Articular chondrocyte of knee joint (primary cell): ENCODE results near the gene MRPS18B. TPM values are rescaled to one million over a fixed set of nuclear protein-coding genes. Genes with fewer than 3 reads are reported as not detected.

ENCODE experiments used
- small RNA-seq: library from RNA; depleted of rRNA; stranded (forward); fragments of <200 nt; gene quantifications from one replicate; pipeline ENCODE3, GENCODE V24; 2012
- total RNA-seq: library from RNA; depleted of rRNA; stranded (reverse); fragments of >200 nt; gene quantifications from 2 replicates; pipeline ENCODE4 v1.2.3, GENCODE V29; 2012

MRPS18B gene
- 84.2 and 95.2 TPM in 2 replicates for total RNA-seq

GRCh38 chr6:30617565-30618269, at the start of gene MRPS18B:
Gene MRPS18B (plus strand): TSS chr6:30617840. CDS start chr6:30617866, 26 bp downstream.

GRCh38 chr6:30571075-30571761, 46.4 kb upstream of the MRPS18B start, which contains the start of gene ABCF1:
Gene ABCF1 (plus strand): TSS chr6:30571442. CDS start chr6:30571488, 46 bp downstream.

GRCh38 chr6:30616811-30617564, 652 bp upstream of the MRPS18B start, which contains the start of gene PPP1R10:
Gene PPP1R10 (minus strand): TSS chr6:30617243. CDS start chr6:30609944, 7,299 bp downstream.

GRCh38 chr6:30626484-30627366, 9.1 kb downstream of the MRPS18B start, which contains the start of gene ATAT1:
Gene ATAT1 (plus strand): TSS chr6:30626874.

GRCh38 chr6:30646450-30647241, 29.0 kb downstream of the MRPS18B start, which contains the start of gene C6orf136:
Gene C6orf136 (plus strand): TSS chr6:30647133. CDS start chr6:30647232, 99 bp downstream.

GRCh38 chr6:30672445-30673253, 55.0 kb downstream of the MRPS18B start, which contains the start of gene DHX16:
Gene DHX16 (minus strand): TSS chr6:30673006. CDS start chr6:30672841, 165 bp downstream.

Small RNA genes lying within 50 kb of the gene (small RNA-seq; reads per million reads assigned to genes)
- gene MIR877, result not detected

Other genes starting within 250 kb of the MRPS18B start
- gene HLA-E, start 128.3 kb upstream of the MRPS18B start, total RNA-seq, result 291 and 298 TPM in 2 replicates
- gene GNL1, start 61.4 kb upstream of the MRPS18B start, total RNA-seq, result 53.3 and 53.5 TPM in 2 replicates
- gene PRR3, start 60.5 kb upstream of the MRPS18B start, total RNA-seq, result 5.7 and 8.2 TPM in 2 replicates
- 41.1 and 45.6 TPM in 2 replicates for gene ABCF1, start 46.4 kb upstream of the MRPS18B start, total RNA-seq
- 43.3 and 56.8 TPM in 2 replicates for gene PPP1R10, start 597 bp upstream of the MRPS18B start, total RNA-seq
- 4.6 and 6.3 TPM in 2 replicates for gene ATAT1, start 9.0 kb downstream of the MRPS18B start, total RNA-seq
- gene C6orf136, start 29.3 kb downstream of the MRPS18B start, total RNA-seq, result 1.1 and 2.9 TPM in 2 replicates
- gene DHX16, start 55.2 kb downstream of the MRPS18B start, total RNA-seq, result 22.9 and 23.0 TPM in 2 replicates
- gene PPP1R18, start 68.8 kb downstream of the MRPS18B start, total RNA-seq, result 47.8 and 67.2 TPM in 2 replicates
- 3.5 and 4.4 TPM in 2 replicates for gene NRM, start 73.1 kb downstream of the MRPS18B start, total RNA-seq
- gene MDC1, start 99.4 kb downstream of the MRPS18B start, total RNA-seq, result 6.8 and 8.4 TPM in 2 replicates
- gene TUBB, start 102.5 kb downstream of the MRPS18B start, total RNA-seq, result 566 and 592 TPM in 2 replicates
- 90.3 and 99.3 TPM in 2 replicates for gene FLOT1, start 124.8 kb downstream of the MRPS18B start, total RNA-seq
- 17.0 and 54.6 TPM in 2 replicates for gene IER3, start 126.7 kb downstream of the MRPS18B start, total RNA-seq